ENCODE results near the gene SEL1L. TPM values are rescaled to one million over a fixed set of nuclear protein-coding genes. Genes with fewer than 3 reads are reported as not detected.
"Not testable (repeated sequence)": the region's sequence is repeated elsewhere in the genome, so short reads cannot be mapped to it uniquely, and the experiment has no call there.

SEL1L gene
- total RNA-seq, 2 experiments from 2014 or later, result 40.5 to 41.2 TPM

GRCh38 chr14:81551471-81551870 lies 17.8 kb upstream of the SEL1L start:
- no peaks in the 10 kb centered on the region for H3K36me3 Mint-ChIP-seq (ENCODE audit: low read depth)
- peaks cover 10% of the 10 kb centered on the region for H3K4me1 Mint-ChIP-seq (ENCODE audit: low read depth)
- H3K27me3 Mint-ChIP-seq (ENCODE audit: low read depth), result peaks cover 13% of the 10 kb centered on the region
- DNase-seq, result no peak
- intact Hi-C loops (cut with micrococcal nuclease), result loop anchor here (2.0 kb wide), 1 partner anchor 19 kb away; no protein-coding TSS in a partner anchor
- CTCF ChIA-PET, result no interaction called here
- H3K9me3 Mint-ChIP-seq, result no peaks in the 10 kb centered on the region
- H3K27ac Mint-ChIP-seq, result no peak overlapping the region
- H3K4me3 Mint-ChIP-seq, result no peak overlapping the region

- no peak overlapping the region for H3K27ac Mint-ChIP-seq
- H3K4me1 Mint-ChIP-seq (ENCODE audit: low read depth), result peaks cover 10% of the 10 kb centered on the region
- no peak overlapping the region for H3K4me3 Mint-ChIP-seq
- DNase-seq, result peak; percentile 10
- no peaks in the 10 kb centered on the region for H3K36me3 Mint-ChIP-seq (ENCODE audit: low read depth)
- CTCF ChIA-PET, result no interaction called here
- H3K27me3 Mint-ChIP-seq (ENCODE audit: low read depth), result peaks cover 14% of the 10 kb centered on the region
- intact Hi-C loops (cut with micrococcal nuclease), result loop anchor here (1.0 to 2.0 kb wide), 4 partner anchors 17 to 76 kb away; partner anchors contain the start of gene SEL1L
- H3K9me3 Mint-ChIP-seq, result no peaks in the 10 kb centered on the region
Measured at GRCh38 chr14:81550001-81550637, 16.5 kb upstream of the SEL1L start.

- peaks cover 22% of the 10 kb centered on the region for H3K27me3 Mint-ChIP-seq (ENCODE audit: low read depth)
- H3K4me1 Mint-ChIP-seq (ENCODE audit: low read depth); CTCF ChIA-PET; H3K36me3 Mint-ChIP-seq (ENCODE audit: low read depth); H3K4me3 Mint-ChIP-seq; intact Hi-C loops (cut with micrococcal nuclease); H3K9me3 Mint-ChIP-seq; DNase-seq; H3K27ac Mint-ChIP-seq: not testable (repeated sequence)
Measured at GRCh38 chr14:81541206-81541605, 7.6 kb upstream of the SEL1L start.

GRCh38 chr14:81537193-81537592 lies 3.5 kb upstream of the SEL1L start:
- Mint-ChIP-seq H3K27me3 (ENCODE audit: low read depth) (peaks cover 11% of the 10 kb centered on the region), H3K4me1 (ENCODE audit: low read depth) (peaks cover 23% of the 10 kb centered on the region), H3K9me3 (peaks cover 3% of the 10 kb centered on the region), H3K27ac (no peak overlapping the region), H3K4me3 (no peak overlapping the region), H3K36me3 (ENCODE audit: low read depth) (no peaks in the 10 kb centered on the region)
- CTCF ChIA-PET, result no interaction called here
- intact Hi-C loops (cut with micrococcal nuclease), result no loop called here
- no peak for DNase-seq

GRCh38 chr14:81536241-81536771 lies 2.7 kb upstream of the SEL1L start:
- DNase-seq, result no peak
- intact Hi-C loops (cut with micrococcal nuclease), result no loop called here
- CTCF ChIA-PET, result no interaction called here

GRCh38 chr14:81535396-81536164 lies 1.9 kb upstream of the SEL1L start:
- Mint-ChIP-seq H3K9me3 (peaks cover 3% of the 10 kb centered on the region), H3K36me3 (ENCODE audit: low read depth) (no peaks in the 10 kb centered on the region), H3K27ac (peak overlapping the region; percentile 79), H3K4me3 (no peak overlapping the region), H3K27me3 (ENCODE audit: low read depth) (peaks cover 7% of the 10 kb centered on the region), H3K4me1 (ENCODE audit: low read depth) (peaks cover 36% of the 10 kb centered on the region)
- intact Hi-C loops (cut with micrococcal nuclease), result loop anchor here (2.0 kb wide), 1 partner anchor 595 kb away; the partner anchor contains the start of gene CEP128
- CTCF ChIA-PET, result no interaction called here
- no peak for DNase-seq

More at GRCh38 chr14:81536241-81536771, 2.7 kb upstream of the SEL1L start:
- Mint-ChIP-seq H3K4me1 (ENCODE audit: low read depth) (peaks cover 30% of the 10 kb centered on the region), H3K36me3 (ENCODE audit: low read depth) (no peaks in the 10 kb centered on the region), H3K27ac (no peak overlapping the region), H3K27me3 (ENCODE audit: low read depth) (peaks cover 7% of the 10 kb centered on the region), H3K4me3 (no peak overlapping the region), H3K9me3 (peaks cover 3% of the 10 kb centered on the region)

GRCh38 chr14:81534510-81535074 lies 939 bp upstream of the SEL1L start:
- peaks cover 44% of the 10 kb centered on the region for H3K4me1 Mint-ChIP-seq (ENCODE audit: low read depth)
- intact Hi-C loops (cut with micrococcal nuclease), result loop anchor here (2.0 kb wide), 1 partner anchor 594 kb away; the partner anchor contains the start of gene CEP128
- CTCF ChIA-PET, result no interaction called here

GRCh38 chr14:81533212-81533535 lies 479 bp downstream of the SEL1L start:
- DNase-seq, result no peak
- peaks cover 3% of the 10 kb centered on the region for H3K9me3 Mint-ChIP-seq
- no peaks in the 10 kb centered on the region for H3K27me3 Mint-ChIP-seq (ENCODE audit: low read depth)
- H3K27ac Mint-ChIP-seq, result peak overlapping the region; percentile 63
- intact Hi-C loops (cut with micrococcal nuclease), result loop anchor here (1.0 to 2.0 kb wide), 5 partner anchors 10 to 312 kb away; no protein-coding TSS in a partner anchor
- H3K36me3 Mint-ChIP-seq (ENCODE audit: low read depth), result no peaks in the 10 kb centered on the region
- H3K4me1 Mint-ChIP-seq (ENCODE audit: low read depth), result peaks cover 56% of the 10 kb centered on the region
- CTCF ChIA-PET, result no interaction called here
- peak overlapping the region; percentile 88 for H3K4me3 Mint-ChIP-seq

More at GRCh38 chr14:81534510-81535074, 939 bp upstream of the SEL1L start:
- Mint-ChIP-seq H3K36me3 (ENCODE audit: low read depth) (no peaks in the 10 kb centered on the region), H3K9me3 (peaks cover 3% of the 10 kb centered on the region), H3K27me3 (ENCODE audit: low read depth) (peaks cover 1% of the 10 kb centered on the region), H3K4me3 (peak overlapping the region; percentile 88), H3K27ac (peak overlapping the region; percentile 79)
- DNase-seq, result no peak

GRCh38 chr14:81529391-81529790 lies 4.3 kb downstream of the SEL1L start:
- Mint-ChIP-seq H3K4me3 (no peak overlapping the region), H3K27me3 (ENCODE audit: low read depth) (no peaks in the 10 kb centered on the region), H3K4me1 (ENCODE audit: low read depth) (peaks cover 53% of the 10 kb centered on the region), H3K9me3 (no peaks in the 10 kb centered on the region), H3K27ac (peak overlapping the region; percentile 59), H3K36me3 (ENCODE audit: low read depth) (peaks cover 16% of the 10 kb centered on the region)
- intact Hi-C loops (cut with micrococcal nuclease), result no loop called here
- no peak for DNase-seq
- CTCF ChIA-PET, result interaction anchor here (0.8 kb wide), 1 partner anchor 31 kb away, joined by 3 read pairs; no protein-coding TSS in a partner anchor

- Mint-ChIP-seq H3K9me3 (no peaks in the 10 kb centered on the region), H3K4me1 (ENCODE audit: low read depth) (peaks cover 59% of the 10 kb centered on the region), H3K27ac (no peak overlapping the region), H3K36me3 (ENCODE audit: low read depth) (peaks cover 38% of the 10 kb centered on the region), H3K27me3 (ENCODE audit: low read depth) (no peaks in the 10 kb centered on the region), H3K4me3 (no peak overlapping the region)
- intact Hi-C loops (cut with micrococcal nuclease), result no loop called here
- DNase-seq, result no peak
- CTCF ChIA-PET, result interaction anchor here (0.7 kb wide), 1 partner anchor 54 kb away, joined by 3 read pairs; no protein-coding TSS in a partner anchor
Measured at GRCh38 chr14:81525129-81525528, 8.5 kb downstream of the SEL1L start.

- no peak overlapping the region for H3K4me3 Mint-ChIP-seq
- CTCF ChIA-PET, result no interaction called here
Measured at GRCh38 chr14:81523616-81524015, 10.0 kb downstream of the SEL1L start.

GRCh38 chr14:81523016-81523415 lies 10.6 kb downstream of the SEL1L start:
- intact Hi-C loops (cut with micrococcal nuclease), result loop anchor here (1.0 kb wide), 3 partner anchors 10 to 49 kb away; partner anchors contain the start of gene SEL1L
- DNase-seq, result no peak
- H3K4me1 Mint-ChIP-seq (ENCODE audit: low read depth), result peaks cover 51% of the 10 kb centered on the region
- CTCF ChIA-PET, result interaction anchor here (1.0 kb wide), 1 partner anchor 69 kb away, joined by 3 read pairs; no protein-coding TSS in a partner anchor
- peaks cover 46% of the 10 kb centered on the region for H3K36me3 Mint-ChIP-seq (ENCODE audit: low read depth)
- no peak overlapping the region for H3K27ac Mint-ChIP-seq
- no peak overlapping the region for H3K4me3 Mint-ChIP-seq
- no peaks in the 10 kb centered on the region for H3K27me3 Mint-ChIP-seq (ENCODE audit: low read depth)
- H3K9me3 Mint-ChIP-seq, result no peaks in the 10 kb centered on the region

More at GRCh38 chr14:81523616-81524015, 10.0 kb downstream of the SEL1L start:
- Mint-ChIP-seq H3K9me3 (no peaks in the 10 kb centered on the region), H3K27me3 (ENCODE audit: low read depth) (no peaks in the 10 kb centered on the region), H3K4me1 (ENCODE audit: low read depth) (peaks cover 57% of the 10 kb centered on the region), H3K36me3 (ENCODE audit: low read depth) (peaks cover 46% of the 10 kb centered on the region), H3K27ac (no peak overlapping the region)
- DNase-seq, result no peak
- intact Hi-C loops (cut with micrococcal nuclease), result loop anchor here (1.0 kb wide), 3 partner anchors 10 to 49 kb away; partner anchors contain the start of gene SEL1L
